WTC11 (cell line): Measurements from ENCODE around the gene TCF7L2.

Source experiments
- ELF4 ChIP-seq: sonication (generic); formaldehyde crosslinking; IDR thresholded peaks from 2 replicates; pipeline ENCODE4 v1.8.1; 2022; ENCODE audit warnings: low read depth, mild to moderate bottlenecking, moderate library complexity, missing genetic modification reagents
- NR2C2 ChIP-seq: sonication (generic); formaldehyde crosslinking; IDR thresholded peaks from 2 replicates; pipeline ENCODE4 v1.8.0; 2022; ENCODE audit warnings: mild to moderate bottlenecking, missing genetic modification reagents
- RELA ChIP-seq: sonication (generic); formaldehyde crosslinking; IDR thresholded peaks from 2 replicates; pipeline ENCODE4 v1.8.1; 2022; ENCODE audit warnings: missing genetic modification reagents, mild to moderate bottlenecking, borderline replicate concordance
- TF ChIP-seq, protein P1 (sequence below): fragments of 200-600 bp; IDR thresholded peaks from 2 replicates; pipeline ENCODE4 v1.8.0; 2022; ENCODE audit warnings: antibody characterized with exemption
- TF ChIP-seq, protein P2 (sequence below): sonication (generic); formaldehyde crosslinking; IDR thresholded peaks from 2 replicates; pipeline ENCODE4 v1.8.0; 2022; ENCODE audit warnings: mild to moderate bottlenecking, missing genetic modification reagents
- TF ChIP-seq, protein P3 (sequence below): sonication (generic); formaldehyde crosslinking; IDR thresholded peaks from 2 replicates; pipeline ENCODE4 v1.8.1; 2022; ENCODE audit warnings: missing genetic modification reagents, borderline replicate concordance
- TF ChIP-seq, protein P4 (sequence below): sonication (generic); formaldehyde crosslinking; IDR thresholded peaks from 2 replicates; pipeline ENCODE4 v1.8.0; 2022; ENCODE audit warnings: mild to moderate bottlenecking, missing genetic modification reagents

DNA sequence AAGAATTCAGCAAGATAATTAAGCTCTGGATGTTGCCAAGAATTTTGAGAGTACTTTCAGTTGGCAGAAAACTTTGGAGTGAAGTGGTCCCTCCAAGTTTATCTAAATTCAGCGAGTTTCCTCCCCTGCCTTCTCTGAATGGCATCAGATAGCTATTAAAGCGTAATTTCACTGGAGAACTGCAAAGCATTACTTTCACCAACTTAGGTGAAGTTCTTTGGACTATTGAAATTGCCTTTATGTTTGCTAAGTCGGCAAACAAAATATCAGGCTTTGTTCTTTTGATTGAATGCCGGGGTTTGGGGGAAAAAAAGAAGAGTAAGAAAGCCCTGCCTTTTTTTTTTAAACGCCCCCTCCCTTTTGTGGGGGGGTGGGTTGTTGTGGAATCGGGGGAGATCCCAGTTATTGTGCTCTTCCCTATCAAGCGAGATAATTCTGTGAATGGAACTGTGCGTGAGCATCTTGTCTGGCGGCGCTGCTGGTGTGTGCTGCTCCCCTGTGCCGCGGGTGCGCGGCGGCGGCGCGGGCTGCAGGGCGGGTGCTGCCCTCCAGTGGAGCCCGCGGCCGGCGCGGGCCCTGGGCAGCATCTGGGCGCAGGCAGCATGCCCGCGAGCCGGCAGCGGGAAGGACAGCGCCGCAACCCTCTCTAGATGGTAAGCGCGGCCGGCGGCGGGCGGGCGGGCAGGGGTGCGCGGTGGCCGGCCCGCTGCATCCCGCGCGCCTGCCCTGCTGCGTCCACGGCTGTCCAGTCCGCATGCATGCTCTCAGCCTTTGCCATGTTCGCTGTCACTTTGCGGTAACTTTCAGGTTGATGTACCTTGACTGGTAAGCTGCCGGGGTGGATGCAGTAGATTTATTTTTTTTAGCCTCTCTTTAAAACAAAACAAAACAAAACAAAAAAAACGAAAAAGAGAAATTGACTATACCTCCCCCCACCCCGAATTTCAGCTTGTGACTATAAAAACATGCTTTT, 176.5 kb downstream of the TCF7L2 start:
- TF ChIP-seq, protein P1, sequence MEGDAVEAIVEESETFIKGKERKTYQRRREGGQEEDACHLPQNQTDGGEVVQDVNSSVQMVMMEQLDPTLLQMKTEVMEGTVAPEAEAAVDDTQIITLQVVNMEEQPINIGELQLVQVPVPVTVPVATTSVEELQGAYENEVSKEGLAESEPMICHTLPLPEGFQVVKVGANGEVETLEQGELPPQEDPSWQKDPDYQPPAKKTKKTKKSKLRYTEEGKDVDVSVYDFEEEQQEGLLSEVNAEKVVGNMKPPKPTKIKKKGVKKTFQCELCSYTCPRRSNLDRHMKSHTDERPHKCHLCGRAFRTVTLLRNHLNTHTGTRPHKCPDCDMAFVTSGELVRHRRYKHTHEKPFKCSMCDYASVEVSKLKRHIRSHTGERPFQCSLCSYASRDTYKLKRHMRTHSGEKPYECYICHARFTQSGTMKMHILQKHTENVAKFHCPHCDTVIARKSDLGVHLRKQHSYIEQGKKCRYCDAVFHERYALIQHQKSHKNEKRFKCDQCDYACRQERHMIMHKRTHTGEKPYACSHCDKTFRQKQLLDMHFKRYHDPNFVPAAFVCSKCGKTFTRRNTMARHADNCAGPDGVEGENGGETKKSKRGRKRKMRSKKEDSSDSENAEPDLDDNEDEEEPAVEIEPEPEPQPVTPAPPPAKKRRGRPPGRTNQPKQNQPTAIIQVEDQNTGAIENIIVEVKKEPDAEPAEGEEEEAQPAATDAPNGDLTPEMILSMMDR, result peak; percentile 42
- TF ChIP-seq NR2C2 (CRISPR knock-in tag), result no peak
- TF ChIP-seq RELA (CRISPR knock-in tag), result no peak
- TF ChIP-seq, protein P2, sequence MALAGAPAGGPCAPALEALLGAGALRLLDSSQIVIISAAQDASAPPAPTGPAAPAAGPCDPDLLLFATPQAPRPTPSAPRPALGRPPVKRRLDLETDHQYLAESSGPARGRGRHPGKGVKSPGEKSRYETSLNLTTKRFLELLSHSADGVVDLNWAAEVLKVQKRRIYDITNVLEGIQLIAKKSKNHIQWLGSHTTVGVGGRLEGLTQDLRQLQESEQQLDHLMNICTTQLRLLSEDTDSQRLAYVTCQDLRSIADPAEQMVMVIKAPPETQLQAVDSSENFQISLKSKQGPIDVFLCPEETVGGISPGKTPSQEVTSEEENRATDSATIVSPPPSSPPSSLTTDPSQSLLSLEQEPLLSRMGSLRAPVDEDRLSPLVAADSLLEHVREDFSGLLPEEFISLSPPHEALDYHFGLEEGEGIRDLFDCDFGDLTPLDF, result no peak
- TF ChIP-seq, protein P3, sequence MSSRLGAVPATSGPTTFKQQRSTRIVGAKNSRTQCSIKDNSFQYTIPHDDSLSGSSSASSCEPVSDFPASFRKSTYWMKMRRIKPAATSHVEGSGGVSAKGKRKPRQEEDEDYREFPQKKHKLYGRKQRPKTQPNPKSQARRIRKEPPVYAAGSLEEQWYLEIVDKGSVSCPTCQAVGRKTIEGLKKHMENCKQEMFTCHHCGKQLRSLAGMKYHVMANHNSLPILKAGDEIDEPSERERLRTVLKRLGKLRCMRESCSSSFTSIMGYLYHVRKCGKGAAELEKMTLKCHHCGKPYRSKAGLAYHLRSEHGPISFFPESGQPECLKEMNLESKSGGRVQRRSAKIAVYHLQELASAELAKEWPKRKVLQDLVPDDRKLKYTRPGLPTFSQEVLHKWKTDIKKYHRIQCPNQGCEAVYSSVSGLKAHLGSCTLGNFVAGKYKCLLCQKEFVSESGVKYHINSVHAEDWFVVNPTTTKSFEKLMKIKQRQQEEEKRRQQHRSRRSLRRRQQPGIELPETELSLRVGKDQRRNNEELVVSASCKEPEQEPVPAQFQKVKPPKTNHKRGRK, result no peak
- TF ChIP-seq, protein P4, sequence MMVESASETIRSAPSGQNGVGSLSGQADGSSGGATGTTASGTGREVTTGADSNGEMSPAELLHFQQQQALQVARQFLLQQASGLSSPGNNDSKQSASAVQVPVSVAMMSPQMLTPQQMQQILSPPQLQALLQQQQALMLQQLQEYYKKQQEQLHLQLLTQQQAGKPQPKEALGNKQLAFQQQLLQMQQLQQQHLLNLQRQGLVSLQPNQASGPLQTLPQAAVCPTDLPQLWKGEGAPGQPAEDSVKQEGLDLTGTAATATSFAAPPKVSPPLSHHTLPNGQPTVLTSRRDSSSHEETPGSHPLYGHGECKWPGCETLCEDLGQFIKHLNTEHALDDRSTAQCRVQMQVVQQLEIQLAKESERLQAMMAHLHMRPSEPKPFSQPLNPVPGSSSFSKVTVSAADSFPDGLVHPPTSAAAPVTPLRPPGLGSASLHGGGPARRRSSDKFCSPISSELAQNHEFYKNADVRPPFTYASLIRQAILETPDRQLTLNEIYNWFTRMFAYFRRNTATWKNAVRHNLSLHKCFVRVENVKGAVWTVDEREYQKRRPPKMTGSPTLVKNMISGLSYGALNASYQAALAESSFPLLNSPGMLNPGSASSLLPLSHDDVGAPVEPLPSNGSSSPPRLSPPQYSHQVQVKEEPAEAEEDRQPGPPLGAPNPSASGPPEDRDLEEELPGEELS (CRISPR knock-in tag), result no peak
- TF ChIP-seq ELF4, result no peak
